Endothelial cell of umbilical vein (primary cell): ENCODE measurements around the gene PTGES3. TPM values are rescaled to one million over a fixed set of nuclear protein-coding genes. Genes with fewer than 3 reads are reported as not detected.

Experiments used
- BruUV-seq: library from RNA; stranded (reverse); fragments of 400-500 nt; replicated peaks from 2 replicates; lab custom pipeline; 2021; lab: Mats Ljungman, UMichigan
- CTCF ChIA-PET: fragments of 300-600, 350-600 bp; sonication (Branson Sonifier 250); formaldehyde crosslinking; loops from one replicate; lab custom pipeline; 2021; ENCODE audit warnings: antibody characterized with exemption, inconsistent platforms; lab: Charles Lee
- POLR2A ChIA-PET: fragments of 300-600, 350-600 bp; sonication (Branson Sonifier 250); formaldehyde crosslinking; loops from one replicate; lab custom pipeline; 2021; ENCODE audit warnings: antibody characterized with exemption, inconsistent platforms; lab: Charles Lee
- DNase-seq: peaks from one replicate; pipeline ENCODE4 v3.0.0-alpha.2; 2011; ENCODE audit warnings: low read depth, low spot score
- FAIRE-seq: peaks from 2 replicates; lab custom pipeline; 2011; peaks lifted over from hg19 to GRCh38; lab: Jason Lieb, UNC
- H2AFZ ChIP-seq: 2 replicates; pipeline ENCODE4 v1.6.0; 2012; ENCODE audit warnings: low read depth, low read length, control low read depth, inconsistent platforms
- H3K27ac ChIP-seq: 2 replicates; pipeline ENCODE4 v1.5.1; 2011; ENCODE audit warnings: low read depth, mild to moderate bottlenecking, control low read depth, low read length, moderate library complexity; ENCODE audit not compliant: insufficient read depth
- H3K27me3 ChIP-seq, 2 experiments: 2 replicates each; pipeline versions ENCODE4 v1.6.0 to v1.6.1; 2011; ENCODE audit warnings: low read length in 2 of 2, mixed read lengths in 1 of 2; ENCODE audit not compliant: control insufficient read depth in 2 of 2, insufficient read depth in 2 of 2
- H3K36me3 ChIP-seq, 2 experiments: 2 replicates in 1 of 2; 3 replicates in 1 of 2; pipeline ENCODE4 v1.5.1; 2011; ENCODE audit warnings: low read length in 2 of 2, mild to moderate bottlenecking in 1 of 2, moderate library complexity in 1 of 2; ENCODE audit not compliant: control insufficient read depth in 2 of 2, insufficient read depth in 2 of 2; ENCODE audit errors: extremely low read depth in 1 of 2
- H3K4me1 ChIP-seq: 3 replicates; pipeline ENCODE4 v1.5.1; 2011; ENCODE audit warnings: mild to moderate bottlenecking, low read length; ENCODE audit not compliant: control insufficient read depth, insufficient read depth; ENCODE audit errors: extremely low read depth
- H3K4me2 ChIP-seq: 2 replicates; pipeline ENCODE4 v1.6.1; 2011; ENCODE audit warnings: low read length, control low read depth, mixed read lengths; ENCODE audit not compliant: insufficient read depth
- H3K4me3 ChIP-seq, 3 experiments: fragments of 200-600 bp in 1 of 3; sonication (generic), shearing (Covaris generic) in 1 of 3; replicated peaks in 1 of 3; 2 replicates each; pipeline ENCODE4 v1.5.1; 2011 to 2016; ENCODE audit warnings: control low read depth in 3 of 3, low read length in 3 of 3, mild to moderate bottlenecking in 2 of 3, inconsistent platforms in 1 of 3, low read depth in 1 of 3, moderate library complexity in 1 of 3; ENCODE audit not compliant: insufficient read depth in 1 of 3
- H3K79me2 ChIP-seq: 2 replicates; pipeline ENCODE4 v1.6.0; 2012; ENCODE audit warnings: low read length, inconsistent platforms; ENCODE audit not compliant: control insufficient read depth, insufficient read depth
- H3K9ac ChIP-seq: replicated peaks from 2 replicates; pipeline ENCODE3; 2011; ENCODE audit warnings: low read length, control low read depth; ENCODE audit not compliant: insufficient read depth; ENCODE audit errors: extremely low read depth
- H3K9me1 ChIP-seq: replicated peaks from 3 replicates; pipeline ENCODE4 v1.6.0; 2011; ENCODE audit warnings: mild to moderate bottlenecking, low read length; ENCODE audit not compliant: control insufficient read depth, insufficient read depth; ENCODE audit errors: extremely low read depth
- H3K9me3 ChIP-seq: replicated peaks from 2 replicates; pipeline ENCODE4 v1.5.1; 2012; ENCODE audit warnings: low read length, inconsistent platforms; ENCODE audit not compliant: control insufficient read depth, insufficient read depth
- H4K20me1 ChIP-seq: replicated peaks from 2 replicates; pipeline ENCODE3; 2011; ENCODE audit warnings: mild to moderate bottlenecking, low read length; ENCODE audit not compliant: control insufficient read depth, insufficient read depth; ENCODE audit errors: extremely low read depth
- EZH2 ChIP-seq: IDR thresholded peaks from 2 replicates; pipeline ENCODE4 v1.6.1; 2012; ENCODE audit warnings: borderline replicate concordance, low read depth, mild to moderate bottlenecking, moderate library complexity, low read length, inconsistent platforms; ENCODE audit not compliant: severe bottlenecking
- FOS ChIP-seq: IDR thresholded peaks from 2 replicates; pipeline ENCODE4 v1.6.1; 2011; ENCODE audit warnings: mild to moderate bottlenecking, low read length, moderate library complexity, borderline replicate concordance; ENCODE audit not compliant: insufficient read depth
- GATA2 ChIP-seq: IDR thresholded peaks from 2 replicates; pipeline ENCODE4 v1.7.0; 2011; ENCODE audit warnings: low read depth, mild to moderate bottlenecking, moderate library complexity, mixed read lengths, low read length; ENCODE audit not compliant: insufficient read length, insufficient read depth
- JUN ChIP-seq: IDR thresholded peaks from 2 replicates; pipeline ENCODE4 v1.6.1; 2011; ENCODE audit warnings: borderline replicate concordance, low read depth; ENCODE audit not compliant: insufficient read length, insufficient read depth
- MYC ChIP-seq: IDR thresholded peaks from one replicate; pipeline ENCODE4 v1.6.1; 2011; ENCODE audit warnings: mild to moderate bottlenecking, low read depth, low read length
- POLR2A ChIP-seq: IDR thresholded peaks from 2 replicates; pipeline ENCODE4 v1.6.1; 2012; ENCODE audit warnings: low read depth, mild to moderate bottlenecking, control low read depth, low read length
- POLR2AphosphoS5 ChIP-seq: IDR thresholded peaks from 2 replicates; pipeline ENCODE4 v1.6.1; 2012; ENCODE audit warnings: low read depth, mild to moderate bottlenecking, control low read depth, low read length, moderate library complexity; ENCODE audit not compliant: insufficient read depth
- dilution Hi-C: fragments of 300-500 bp; cut with MboI; formaldehyde crosslinking; loops from one replicate; pipeline ENCODE4 v1.15.0; 2019; ENCODE audit warnings: low sequenced_read_pairs; ENCODE audit not compliant: extremely low pct_ligation_motif_present
- intact Hi-C: fragments of 100-400 bp; cut with micrococcal nuclease; formaldehyde crosslinking; loops from one replicate; pipeline ENCODE4 v1.10.0; 2022
- polyA plus RNA-seq, 4 experiments: library from polyadenylated mRNA; depleted of rRNA in 3 of 4; stranded (reverse) in 3 of 4; unstranded in 1 of 4; fragments of >200 nt; gene quantifications; 2 replicates each; pipeline versions ENCODE4 v1.2.1 to v1.2.3, GENCODE V29; 2011 to 2012; ENCODE audit warnings: missing spikeins in 1 of 4
- total RNA-seq: library from RNA; stranded (reverse); gene quantifications from 2 replicates; pipeline ENCODE4 v1.2.3, GENCODE V29; 2021
- TF ChIP-seq, protein P1 (sequence below): IDR thresholded peaks from 2 replicates; pipeline ENCODE4 v1.6.1; 2011; ENCODE audit not compliant: insufficient read depth, insufficient read length
- TF ChIP-seq, protein P2 (sequence below), 2 donors: IDR thresholded peaks; 1 replicate in 1 of 2; 2 replicates in 1 of 2; pipeline ENCODE4 v1.5.1; 2011; ENCODE audit warnings: low read length in 2 of 2, mild to moderate bottlenecking in 2 of 2, moderate library complexity in 2 of 2, control low read depth in 1 of 2, inconsistent platforms in 1 of 2, low read depth in 1 of 2; ENCODE audit not compliant: insufficient read depth in 1 of 2; ENCODE audit errors: extremely low read depth in 1 of 2

Gene PTGES3
- total and polyA plus RNA-seq, 2 donors (not counting 3 experiments of a cell fraction or from before 2014, with no cell fraction given) = 48.5 to 278 TPM

DNA sequence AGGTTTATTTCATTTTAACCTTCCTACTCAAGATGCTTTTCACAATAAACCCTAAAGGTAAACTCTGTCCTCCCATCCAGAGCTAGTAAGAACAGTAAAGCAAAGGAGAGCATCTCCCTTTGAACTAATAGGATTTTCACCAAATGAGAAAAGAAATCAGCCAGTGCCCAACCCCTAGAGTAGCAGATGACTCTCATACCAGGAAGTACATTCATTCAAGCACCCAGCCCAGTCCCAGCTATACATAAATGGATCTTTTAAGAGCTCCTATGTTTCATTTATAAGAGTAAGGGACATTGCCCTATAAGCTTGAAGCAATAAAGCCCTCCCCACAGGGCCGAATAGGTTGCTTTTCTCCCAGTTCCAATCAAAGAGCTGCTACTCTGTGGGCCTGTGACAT, 65.5 kb downstream of the PTGES3 start:
- CTCF ChIA-PET = interaction anchor here (13.9 kb wide), 1 partner anchor 13 kb away, joined by 150 read pairs; no protein-coding TSS in a partner anchor

More for the DNA sequence above, 65.5 kb downstream of the PTGES3 start:
- Histone ChIP-seq H3K27ac (no peak overlapping the region), H3K4me1 (no peaks in the 10 kb centered on the region), H3K27me3 (no peaks in the 10 kb centered on the region), H3K4me2 (no peak overlapping the region), H3K9ac (no peak overlapping the region), H3K9me3 (no peaks in the 10 kb centered on the region), H3K4me3 (no peak overlapping the region), H2AFZ (no peak overlapping the region), H3K79me2 (peaks cover 87% of the 10 kb centered on the region), H4K20me1 (peaks cover 2% of the 10 kb centered on the region), H3K9me1 (no peaks in the 10 kb centered on the region), H3K36me3 (peaks cover 1 to 4% of the 10 kb centered on the region in 2 experiments)
- DNase-seq (no peak), FAIRE-seq (no peak)
- no peak for TF ChIP-seq EZH2
- TF ChIP-seq MYC = no peak
- TF ChIP-seq, protein P1, sequence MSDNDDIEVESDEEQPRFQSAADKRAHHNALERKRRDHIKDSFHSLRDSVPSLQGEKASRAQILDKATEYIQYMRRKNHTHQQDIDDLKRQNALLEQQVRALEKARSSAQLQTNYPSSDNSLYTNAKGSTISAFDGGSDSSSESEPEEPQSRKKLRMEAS = no peak
- no peak for TF ChIP-seq JUN
- TF ChIP-seq, protein P2, sequence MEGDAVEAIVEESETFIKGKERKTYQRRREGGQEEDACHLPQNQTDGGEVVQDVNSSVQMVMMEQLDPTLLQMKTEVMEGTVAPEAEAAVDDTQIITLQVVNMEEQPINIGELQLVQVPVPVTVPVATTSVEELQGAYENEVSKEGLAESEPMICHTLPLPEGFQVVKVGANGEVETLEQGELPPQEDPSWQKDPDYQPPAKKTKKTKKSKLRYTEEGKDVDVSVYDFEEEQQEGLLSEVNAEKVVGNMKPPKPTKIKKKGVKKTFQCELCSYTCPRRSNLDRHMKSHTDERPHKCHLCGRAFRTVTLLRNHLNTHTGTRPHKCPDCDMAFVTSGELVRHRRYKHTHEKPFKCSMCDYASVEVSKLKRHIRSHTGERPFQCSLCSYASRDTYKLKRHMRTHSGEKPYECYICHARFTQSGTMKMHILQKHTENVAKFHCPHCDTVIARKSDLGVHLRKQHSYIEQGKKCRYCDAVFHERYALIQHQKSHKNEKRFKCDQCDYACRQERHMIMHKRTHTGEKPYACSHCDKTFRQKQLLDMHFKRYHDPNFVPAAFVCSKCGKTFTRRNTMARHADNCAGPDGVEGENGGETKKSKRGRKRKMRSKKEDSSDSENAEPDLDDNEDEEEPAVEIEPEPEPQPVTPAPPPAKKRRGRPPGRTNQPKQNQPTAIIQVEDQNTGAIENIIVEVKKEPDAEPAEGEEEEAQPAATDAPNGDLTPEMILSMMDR (IDR thresholded peaks at IDR 0.05; ENCODE audit: extremely low read depth in 1 of 2, insufficient read depth in 1 of 2, low read depth in 1 of 2, low read length in 2 of 2) = no peak
- TF ChIP-seq POLR2A = no peak
- no peak for TF ChIP-seq GATA2
- TF ChIP-seq POLR2AphosphoS5 = no peak
- TF ChIP-seq FOS = no peak
- dilution Hi-C loops (no loop called here), intact Hi-C loops (no loop called here)
- BruUV-seq = no TSS peak
- POLR2A ChIA-PET = no interaction called here
